ENCODE results near the gene IPPK. TPM values are rescaled to one million over a fixed set of nuclear protein-coding genes. Genes with fewer than 3 reads are reported as not detected.
"Not testable (repeated sequence)": the region's sequence is repeated elsewhere in the genome, so short reads cannot be mapped to it uniquely, and the experiment has no call there.

IPPK gene
- total and polyA plus RNA-seq, 2 donors (not counting 1 experiment from before 2014, with no cell fraction given): 11.1 to 16.4 TPM

DNA sequence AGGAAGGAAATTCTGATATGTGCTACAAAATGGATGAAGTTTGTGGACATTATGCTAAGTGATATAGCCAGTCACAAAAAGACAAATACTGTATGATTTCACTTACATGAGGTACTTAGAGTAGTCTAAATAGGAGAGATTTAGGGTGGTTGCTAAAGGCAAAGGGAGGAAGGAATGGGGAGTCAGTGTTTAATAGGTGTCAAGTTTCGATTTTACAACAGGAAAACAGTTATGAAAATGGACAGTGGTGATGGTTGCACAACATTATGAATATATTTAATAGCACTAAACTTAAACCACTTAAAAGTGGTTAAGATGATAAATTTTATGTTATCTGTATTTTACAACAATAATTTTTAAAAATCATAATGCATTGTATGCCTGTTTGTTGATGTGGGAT, 93.8 kb downstream of the IPPK start:
- no peaks in the 10 kb centered on the region for H3K36me3 ChIP-seq (ENCODE audit: control insufficient read depth, insufficient read depth, low read length)
- H3K9ac ChIP-seq (ENCODE audit: insufficient read depth, low read length): no peak overlapping the region
- TF ChIP-seq EZH2 (IDR thresholded peaks at IDR 0.05; ENCODE audit: low read length, missing control alignments): no peak
- TF ChIP-seq, protein P1, sequence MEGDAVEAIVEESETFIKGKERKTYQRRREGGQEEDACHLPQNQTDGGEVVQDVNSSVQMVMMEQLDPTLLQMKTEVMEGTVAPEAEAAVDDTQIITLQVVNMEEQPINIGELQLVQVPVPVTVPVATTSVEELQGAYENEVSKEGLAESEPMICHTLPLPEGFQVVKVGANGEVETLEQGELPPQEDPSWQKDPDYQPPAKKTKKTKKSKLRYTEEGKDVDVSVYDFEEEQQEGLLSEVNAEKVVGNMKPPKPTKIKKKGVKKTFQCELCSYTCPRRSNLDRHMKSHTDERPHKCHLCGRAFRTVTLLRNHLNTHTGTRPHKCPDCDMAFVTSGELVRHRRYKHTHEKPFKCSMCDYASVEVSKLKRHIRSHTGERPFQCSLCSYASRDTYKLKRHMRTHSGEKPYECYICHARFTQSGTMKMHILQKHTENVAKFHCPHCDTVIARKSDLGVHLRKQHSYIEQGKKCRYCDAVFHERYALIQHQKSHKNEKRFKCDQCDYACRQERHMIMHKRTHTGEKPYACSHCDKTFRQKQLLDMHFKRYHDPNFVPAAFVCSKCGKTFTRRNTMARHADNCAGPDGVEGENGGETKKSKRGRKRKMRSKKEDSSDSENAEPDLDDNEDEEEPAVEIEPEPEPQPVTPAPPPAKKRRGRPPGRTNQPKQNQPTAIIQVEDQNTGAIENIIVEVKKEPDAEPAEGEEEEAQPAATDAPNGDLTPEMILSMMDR (conservative IDR thresholded peaks at IDR 0.05 in 1 of 2, IDR thresholded peaks at IDR 0.05 in 1 of 2; ENCODE audit: low read depth in 1 of 2, low read length in 2 of 2): no peak
- no peaks in the 10 kb centered on the region for H4K20me1 ChIP-seq (ENCODE audit: control insufficient read depth, extremely low read depth, insufficient read depth, low read length)
- no peak overlapping the region for H2AFZ ChIP-seq (ENCODE audit: low read length)
- H3K27me3 ChIP-seq (ENCODE audit: control insufficient read depth, insufficient read depth, low read length): no peaks in the 10 kb centered on the region
- no peaks in the 10 kb centered on the region for H3K9me3 ChIP-seq (ENCODE audit: control insufficient read depth, insufficient read depth, low read depth, low read length)
- H3K4me1 ChIP-seq (ENCODE audit: control insufficient read depth, extremely low read depth, insufficient read depth, low read length): no peaks in the 10 kb centered on the region
- H3K27ac ChIP-seq (ENCODE audit: insufficient read depth, low read length): no peak overlapping the region
- no peak overlapping the region for H3K4me3 ChIP-seq (replicated peaks in 1 of 4; ENCODE audit: control extremely low read depth in 1 of 4, insufficient read depth in 1 of 4, low read depth in 3 of 4, low read length in 4 of 4)
- H3K79me2 ChIP-seq (ENCODE audit: control insufficient read depth, insufficient read depth, low read length): no peaks in the 10 kb centered on the region
- DNase-seq (ENCODE audit: low read depth in 2 of 2): peak in 1 of 2 donors; percentile 24
- H3K4me2 ChIP-seq (ENCODE audit: extremely low read depth, insufficient read depth, low read length): no peak overlapping the region

DNA sequence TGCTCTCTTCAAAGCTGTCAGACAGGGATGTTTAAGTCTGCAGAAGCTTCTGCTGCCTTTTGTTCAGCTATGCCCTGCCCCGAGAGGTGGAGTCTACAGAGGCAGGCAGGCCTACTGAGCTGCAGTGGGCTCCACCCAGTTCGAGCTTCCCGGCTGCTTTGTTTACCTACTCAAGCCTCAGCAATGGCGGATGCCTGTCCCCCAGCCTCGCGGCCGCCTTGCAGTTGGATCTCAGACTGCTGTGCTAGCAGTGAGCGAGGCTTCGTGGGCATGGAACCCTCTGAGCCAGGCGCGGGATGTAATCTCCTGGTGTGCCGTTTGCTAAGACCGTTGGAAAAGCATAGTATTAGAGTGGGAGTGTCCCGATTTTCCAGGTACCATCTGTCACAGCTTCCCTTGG, 96.3 kb downstream of the IPPK start:
- not testable (repeated sequence) for H3K9ac ChIP-seq (ENCODE audit: insufficient read depth, low read length); H4K20me1 ChIP-seq (ENCODE audit: control insufficient read depth, extremely low read depth, insufficient read depth, low read length); H3K36me3 ChIP-seq (ENCODE audit: control insufficient read depth, insufficient read depth, low read length); H3K4me3 ChIP-seq (replicated peaks in 1 of 4; ENCODE audit: control extremely low read depth in 1 of 4, insufficient read depth in 1 of 4, low read depth in 3 of 4, low read length in 4 of 4); H3K4me2 ChIP-seq (ENCODE audit: extremely low read depth, insufficient read depth, low read length); H3K79me2 ChIP-seq (ENCODE audit: control insufficient read depth, insufficient read depth, low read length); DNase-seq (ENCODE audit: low read depth in 2 of 2); H3K27me3 ChIP-seq (ENCODE audit: control insufficient read depth, insufficient read depth, low read length); H3K27ac ChIP-seq (ENCODE audit: insufficient read depth, low read length); H2AFZ ChIP-seq (ENCODE audit: low read length); H3K9me3 ChIP-seq (ENCODE audit: control insufficient read depth, insufficient read depth, low read depth, low read length); H3K4me1 ChIP-seq (ENCODE audit: control insufficient read depth, extremely low read depth, insufficient read depth, low read length)

DNA sequence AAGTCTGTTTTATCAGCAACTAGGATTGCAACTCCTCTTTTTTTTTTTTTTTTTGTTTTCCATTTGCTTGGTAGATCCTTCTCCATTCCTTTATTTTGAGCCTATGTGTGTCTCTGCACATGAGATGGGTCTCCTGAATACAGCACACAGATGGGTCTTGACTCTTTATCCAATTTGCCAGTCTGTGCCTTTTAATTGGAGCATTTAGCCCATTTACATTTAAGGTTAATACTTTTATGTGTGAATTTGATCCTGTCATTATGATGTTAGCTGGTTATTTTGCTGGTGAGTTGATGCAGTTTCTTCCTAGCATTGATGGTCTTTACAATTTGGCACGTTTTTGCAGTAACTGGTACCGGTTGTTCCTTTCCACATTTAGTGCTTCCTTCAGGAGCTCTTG, 98.1 kb downstream of the IPPK start:
- H3K4me3 ChIP-seq (replicated peaks in 1 of 4; ENCODE audit: control extremely low read depth in 1 of 4, insufficient read depth in 1 of 4, low read depth in 3 of 4, low read length in 4 of 4); H3K79me2 ChIP-seq (ENCODE audit: control insufficient read depth, insufficient read depth, low read length); H3K4me2 ChIP-seq (ENCODE audit: extremely low read depth, insufficient read depth, low read length); H3K27ac ChIP-seq (ENCODE audit: insufficient read depth, low read length); H4K20me1 ChIP-seq (ENCODE audit: control insufficient read depth, extremely low read depth, insufficient read depth, low read length); H3K27me3 ChIP-seq (ENCODE audit: control insufficient read depth, insufficient read depth, low read length); H2AFZ ChIP-seq (ENCODE audit: low read length); DNase-seq (ENCODE audit: low read depth in 2 of 2); H3K9me3 ChIP-seq (ENCODE audit: control insufficient read depth, insufficient read depth, low read depth, low read length); H3K4me1 ChIP-seq (ENCODE audit: control insufficient read depth, extremely low read depth, insufficient read depth, low read length); H3K9ac ChIP-seq (ENCODE audit: insufficient read depth, low read length); H3K36me3 ChIP-seq (ENCODE audit: control insufficient read depth, insufficient read depth, low read length): not testable (repeated sequence)

DNA sequence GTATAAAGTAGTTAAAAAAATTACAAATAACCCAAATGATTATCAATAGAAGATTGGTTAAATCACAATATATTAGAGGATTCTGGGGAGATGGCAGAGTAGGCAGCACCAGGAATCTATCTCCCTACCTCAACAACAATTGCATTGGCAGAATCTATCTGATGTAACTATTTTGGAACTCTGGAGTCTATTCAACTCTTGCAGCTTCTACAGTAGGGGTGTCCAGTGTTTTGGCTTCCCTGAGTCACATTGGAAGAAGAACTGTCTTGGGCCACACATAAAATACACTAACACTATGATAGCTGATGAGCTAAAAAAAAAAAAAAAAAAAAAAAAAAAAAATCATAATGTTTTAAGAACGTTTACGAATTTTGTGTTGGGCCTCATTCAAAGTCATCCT, 104.9 kb downstream of the IPPK start:
- Histone ChIP-seq H3K79me2 (ENCODE audit: control insufficient read depth, insufficient read depth, low read length) (no peaks in the 10 kb centered on the region), H2AFZ (ENCODE audit: low read length) (no peak overlapping the region), H3K4me2 (ENCODE audit: extremely low read depth, insufficient read depth, low read length) (no peak overlapping the region), H3K4me3 (replicated peaks in 1 of 4; ENCODE audit: control extremely low read depth in 1 of 4, insufficient read depth in 1 of 4, low read depth in 3 of 4, low read length in 4 of 4) (no peak overlapping the region), H3K9ac (ENCODE audit: insufficient read depth, low read length) (no peak overlapping the region), H3K36me3 (ENCODE audit: control insufficient read depth, insufficient read depth, low read length) (no peaks in the 10 kb centered on the region), H3K4me1 (ENCODE audit: control insufficient read depth, extremely low read depth, insufficient read depth, low read length) (peaks cover 8% of the 10 kb centered on the region), H3K27me3 (ENCODE audit: control insufficient read depth, insufficient read depth, low read length) (no peaks in the 10 kb centered on the region), H3K9me3 (ENCODE audit: control insufficient read depth, insufficient read depth, low read depth, low read length) (no peaks in the 10 kb centered on the region), H3K27ac (ENCODE audit: insufficient read depth, low read length) (no peak overlapping the region), H4K20me1 (ENCODE audit: control insufficient read depth, extremely low read depth, insufficient read depth, low read length) (no peaks in the 10 kb centered on the region)
- DNase-seq (ENCODE audit: low read depth in 2 of 2): peak; percentile 29 to 85
- TF ChIP-seq, protein P1 (conservative IDR thresholded peaks at IDR 0.05 in 1 of 2, IDR thresholded peaks at IDR 0.05 in 1 of 2; ENCODE audit: low read depth in 1 of 2, low read length in 2 of 2): no peak
- no peak for TF ChIP-seq EZH2 (IDR thresholded peaks at IDR 0.05; ENCODE audit: low read length, missing control alignments)

Data from fibroblast of lung (primary cell).